Thyroid gland (tissue), 4 donors: ENCODE data around the gene TAF4B.

ENCODE experiments used
- POLR2A ChIP-seq, 2 donors: fragments of 450-650 bp; IDR thresholded peaks; one replicate each; pipeline ENCODE4 v1.6.1; 2017; ENCODE audit warnings: antibody characterized with exemption in 2 of 2, mild to moderate bottlenecking in 2 of 2, moderate library complexity in 1 of 2
- TF ChIP-seq, protein P1 (sequence below), 6 experiments: fragments of 200-600 bp in 3 of 6; fragments of 450-650 bp in 3 of 6; sonication (generic) in 3 of 6; IDR thresholded peaks; one replicate each; pipeline ENCODE4 v1.5.1; 2016 to 2019; ENCODE audit warnings: antibody characterized with exemption in 6 of 6, mild to moderate bottlenecking in 2 of 6, inconsistent platforms in 1 of 6, moderate library complexity in 1 of 6

DNA sequence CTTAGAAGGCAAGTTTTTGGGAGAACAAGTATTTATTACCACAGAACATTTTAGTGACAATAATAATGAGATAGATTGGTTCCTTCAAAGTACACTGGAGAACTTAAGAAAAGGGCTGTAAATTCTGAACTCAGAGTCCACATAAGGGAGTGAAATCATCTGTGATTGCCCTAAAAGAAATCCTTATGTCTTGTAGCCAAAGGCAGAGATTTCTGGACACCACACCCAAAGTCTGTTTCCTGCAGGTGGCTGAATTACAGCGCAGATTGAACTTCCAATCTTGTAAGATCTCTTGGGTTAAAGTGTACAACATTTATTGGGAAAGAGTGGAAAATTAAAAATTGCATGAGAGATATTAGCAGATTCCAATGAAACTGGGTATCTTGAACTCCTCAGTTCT, 143.8 kb downstream of the TAF4B start:
- TF ChIP-seq POLR2A (IDR thresholded peaks at IDR 0.05) = no peak
- TF ChIP-seq, protein P1, sequence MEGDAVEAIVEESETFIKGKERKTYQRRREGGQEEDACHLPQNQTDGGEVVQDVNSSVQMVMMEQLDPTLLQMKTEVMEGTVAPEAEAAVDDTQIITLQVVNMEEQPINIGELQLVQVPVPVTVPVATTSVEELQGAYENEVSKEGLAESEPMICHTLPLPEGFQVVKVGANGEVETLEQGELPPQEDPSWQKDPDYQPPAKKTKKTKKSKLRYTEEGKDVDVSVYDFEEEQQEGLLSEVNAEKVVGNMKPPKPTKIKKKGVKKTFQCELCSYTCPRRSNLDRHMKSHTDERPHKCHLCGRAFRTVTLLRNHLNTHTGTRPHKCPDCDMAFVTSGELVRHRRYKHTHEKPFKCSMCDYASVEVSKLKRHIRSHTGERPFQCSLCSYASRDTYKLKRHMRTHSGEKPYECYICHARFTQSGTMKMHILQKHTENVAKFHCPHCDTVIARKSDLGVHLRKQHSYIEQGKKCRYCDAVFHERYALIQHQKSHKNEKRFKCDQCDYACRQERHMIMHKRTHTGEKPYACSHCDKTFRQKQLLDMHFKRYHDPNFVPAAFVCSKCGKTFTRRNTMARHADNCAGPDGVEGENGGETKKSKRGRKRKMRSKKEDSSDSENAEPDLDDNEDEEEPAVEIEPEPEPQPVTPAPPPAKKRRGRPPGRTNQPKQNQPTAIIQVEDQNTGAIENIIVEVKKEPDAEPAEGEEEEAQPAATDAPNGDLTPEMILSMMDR (IDR thresholded peaks at IDR 0.05) = no peak
